GM18858 (cell line): ENCODE data around the gene LDLRAD4.

Experiments
- ATAC-seq: cut with Tn5 transposase; IDR thresholded peaks from one replicate; pipeline ENCODE4 v1.9.1; 2021; ENCODE audit not compliant: unreplicated experiment

Gene LDLRAD4

DNA sequence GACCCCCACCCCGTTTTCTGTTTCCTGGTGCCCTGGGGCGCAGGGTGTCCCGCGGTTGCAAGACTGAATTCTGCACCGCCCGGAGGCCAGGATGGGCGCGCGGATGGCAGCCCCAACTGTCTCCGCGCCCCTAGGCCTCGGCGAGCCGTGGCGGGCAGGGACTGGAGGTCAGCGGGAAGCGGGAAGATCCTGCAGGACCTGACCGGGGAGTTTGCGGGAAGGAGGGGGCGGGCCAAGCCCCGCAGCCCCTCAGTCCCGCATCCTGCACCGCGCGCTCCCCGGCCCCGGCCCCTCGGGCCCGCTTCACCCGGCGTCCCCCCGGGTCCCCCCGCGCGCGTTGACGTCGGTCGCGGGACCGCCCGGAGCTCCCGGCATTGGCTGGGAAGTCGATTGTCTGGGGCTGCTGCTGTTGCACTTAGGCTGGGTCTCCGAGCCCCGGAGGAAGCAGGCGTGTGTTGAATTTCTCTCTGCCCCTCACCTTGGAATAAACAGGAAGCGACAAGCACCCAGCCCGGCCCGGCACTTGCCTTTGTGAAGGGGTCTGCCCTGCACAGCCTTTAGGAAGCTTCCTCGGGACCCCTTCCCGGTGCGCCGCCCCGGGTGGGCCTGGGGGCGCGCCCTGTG lies at the start of gene LDLRAD4:
Gene LDLRAD4, plus strand, starts transcription at position 393 of the 624 bp plus-strand sequence.
- no peak for ATAC-seq

DNA sequence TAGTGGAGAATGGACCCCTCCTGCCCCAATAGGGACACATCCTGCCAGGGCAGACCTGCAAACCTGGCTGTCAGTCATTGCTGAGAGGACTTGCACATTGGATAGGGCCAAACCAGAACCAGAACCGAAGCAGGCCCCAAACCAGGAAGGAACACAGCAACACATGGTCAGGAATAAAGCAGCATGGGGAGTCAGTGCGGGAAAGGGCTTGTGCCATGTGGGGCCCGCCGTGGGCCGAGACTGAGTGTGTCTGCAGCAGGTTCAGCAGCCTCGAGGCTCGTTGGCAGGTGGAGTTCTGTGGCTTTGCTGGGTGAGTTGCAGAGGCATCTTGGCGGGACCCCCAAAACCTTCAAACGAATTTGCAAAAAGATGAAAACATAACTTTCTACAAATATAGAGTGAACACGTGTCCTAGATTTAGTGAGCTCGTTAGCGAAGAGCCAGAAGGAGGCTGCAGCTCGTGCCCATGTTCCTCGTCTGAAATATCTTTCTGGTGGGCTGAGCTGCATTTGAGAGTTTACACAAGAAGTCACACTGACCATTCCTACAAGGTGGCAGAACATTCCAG lies 44.9 kb upstream of the LDLRAD4 start:
- ATAC-seq: no peak

DNA sequence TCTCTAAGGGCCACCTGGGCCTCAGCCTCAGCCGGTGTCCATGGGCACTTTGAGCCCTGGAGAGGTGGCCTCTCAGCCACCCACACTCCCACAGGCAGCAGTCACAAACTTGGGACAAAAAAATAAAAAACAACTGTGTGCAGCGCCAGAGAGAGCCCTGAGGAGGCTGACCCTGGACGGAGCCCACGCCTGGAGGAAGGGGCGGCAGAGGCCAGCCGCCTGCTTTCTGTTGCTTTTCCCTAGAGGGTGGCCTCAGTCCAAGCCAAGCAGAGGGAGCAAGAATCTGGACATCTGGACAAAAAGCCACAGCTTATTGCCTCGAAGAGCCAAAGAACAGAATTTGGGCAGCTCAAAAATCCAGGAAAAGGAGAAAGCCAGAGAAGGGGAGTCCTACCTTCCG lies 43.3 kb upstream of the LDLRAD4 start:
- no peak for ATAC-seq

GRCh38 chr18:13175754-13176210 lies 42.8 kb upstream of the LDLRAD4 start:
- no peak for ATAC-seq

GRCh38 chr18:13176847-13177246 lies 41.7 kb upstream of the LDLRAD4 start:
- ATAC-seq: no peak

DNA sequence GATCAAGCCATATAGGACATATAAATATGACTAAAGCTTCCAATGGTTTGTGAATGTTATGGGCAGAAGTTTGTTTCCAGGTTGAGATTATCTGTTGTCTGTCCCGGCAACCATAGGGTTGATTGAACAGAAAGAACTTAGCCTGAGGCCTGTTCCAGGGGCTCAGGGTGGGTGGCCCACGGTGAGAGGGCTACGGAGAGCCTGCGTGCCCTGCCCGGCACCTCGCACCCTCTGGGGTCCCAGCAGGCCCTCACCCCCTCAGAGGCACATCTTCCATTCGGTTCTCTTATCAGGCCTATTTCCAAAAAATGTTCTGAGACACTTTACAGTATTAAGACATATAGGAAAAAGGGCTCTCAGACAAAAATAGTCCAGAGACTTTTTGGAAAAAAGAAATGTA lies 40.4 kb upstream of the LDLRAD4 start:
- ATAC-seq: no peak

DNA sequence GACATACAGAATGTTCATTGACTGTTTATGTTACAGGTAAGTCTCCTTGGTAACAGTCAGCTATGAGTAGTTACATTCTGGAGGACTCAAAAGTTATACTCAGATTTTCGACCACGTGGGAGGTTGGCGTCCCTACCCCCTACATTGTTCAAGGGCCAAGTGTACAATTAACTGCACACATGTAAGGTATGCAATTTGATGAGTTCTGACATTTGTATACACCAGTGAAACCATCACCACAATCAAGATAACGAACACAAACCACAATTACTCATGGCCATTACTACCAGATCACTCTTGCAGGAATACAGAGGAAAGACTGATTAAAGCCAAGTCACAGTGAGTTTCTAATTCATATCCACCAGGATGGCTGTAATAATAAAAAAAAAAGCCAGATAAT lies 39.6 kb upstream of the LDLRAD4 start:
- ATAC-seq: no peak

DNA sequence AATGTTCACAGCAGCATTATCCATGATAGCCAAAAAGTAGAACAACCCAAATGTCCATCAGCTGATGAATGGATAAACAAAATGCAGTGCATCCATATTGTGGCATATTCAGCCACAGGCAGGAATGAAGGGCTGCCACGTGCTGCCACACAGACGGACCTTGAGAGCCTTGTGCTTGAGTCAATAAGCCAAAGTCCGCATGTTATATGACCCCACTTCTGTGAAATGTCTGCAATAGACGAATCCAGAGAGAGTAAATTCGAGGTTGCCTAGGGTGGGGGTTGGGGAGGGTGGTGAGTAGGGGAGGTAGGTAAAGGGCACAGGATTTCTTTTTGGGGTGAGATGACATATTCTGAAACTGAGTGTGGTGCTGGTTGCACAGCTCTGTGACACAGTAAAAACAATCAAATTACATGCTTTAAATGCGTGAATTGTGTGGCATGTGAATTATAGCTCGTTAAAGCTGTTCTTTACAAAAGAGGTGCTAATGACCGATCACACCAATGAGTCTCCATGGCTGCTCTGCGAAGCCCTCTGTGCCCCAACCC lies 38.9 kb upstream of the LDLRAD4 start:
- no peak for ATAC-seq

DNA sequence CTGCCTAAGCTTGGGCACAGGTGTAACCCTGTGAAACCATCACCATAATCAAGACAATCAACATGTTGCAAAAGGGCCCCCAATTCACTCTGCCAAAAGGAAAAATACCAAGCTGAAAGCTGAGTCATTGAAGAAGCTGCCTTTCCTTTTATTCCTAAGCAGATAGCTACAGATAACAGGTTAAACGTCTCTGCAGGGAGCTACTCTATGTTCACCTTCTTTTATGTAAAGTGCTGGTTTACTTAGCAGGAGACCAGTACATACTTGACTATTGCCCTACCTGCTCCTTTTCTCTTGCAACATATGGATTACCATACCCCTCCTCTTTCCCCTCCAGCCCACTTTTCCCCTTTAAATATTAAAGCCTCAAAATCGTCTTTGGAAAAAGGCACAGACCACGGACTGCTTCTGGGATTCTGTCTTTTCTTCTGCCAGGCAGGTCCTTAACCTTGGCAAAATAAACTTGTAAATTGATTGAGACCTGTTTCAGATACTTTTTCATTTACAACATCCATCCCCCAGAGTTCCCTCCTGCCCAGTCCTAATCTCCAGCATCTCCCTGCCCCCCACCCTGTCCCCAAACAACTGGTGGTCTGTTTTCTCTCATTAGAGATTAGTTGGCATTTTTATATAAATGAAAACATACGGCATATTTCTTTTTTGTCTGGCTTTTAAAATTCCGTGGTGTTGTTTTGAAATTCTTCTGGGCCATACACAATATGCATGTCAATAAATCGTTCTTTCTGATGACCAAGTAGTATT lies 37.8 kb upstream of the LDLRAD4 start:
- no peak for ATAC-seq

DNA sequence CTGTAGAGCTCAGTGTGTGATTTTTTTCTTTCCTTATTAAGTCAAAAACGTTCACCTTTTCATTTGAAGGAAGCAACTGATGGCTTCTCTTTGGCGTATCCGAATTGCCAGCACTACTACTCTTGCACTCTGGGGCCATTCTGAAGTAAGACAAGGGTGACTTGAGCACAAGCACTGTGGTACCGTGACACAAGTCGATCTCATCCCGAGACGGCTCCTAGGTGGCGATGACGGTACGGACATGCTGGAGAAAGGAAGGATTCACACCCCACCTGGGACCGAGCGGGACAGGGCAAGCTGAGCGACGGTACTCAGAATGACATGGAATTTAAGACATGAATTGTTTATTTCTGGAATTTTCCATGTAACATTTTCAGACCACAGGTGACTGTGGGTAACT lies 36.8 kb upstream of the LDLRAD4 start:
- no peak for ATAC-seq

GRCh38 chr18:13183359-13183758 lies 35.2 kb upstream of the LDLRAD4 start:
- no peak for ATAC-seq

DNA sequence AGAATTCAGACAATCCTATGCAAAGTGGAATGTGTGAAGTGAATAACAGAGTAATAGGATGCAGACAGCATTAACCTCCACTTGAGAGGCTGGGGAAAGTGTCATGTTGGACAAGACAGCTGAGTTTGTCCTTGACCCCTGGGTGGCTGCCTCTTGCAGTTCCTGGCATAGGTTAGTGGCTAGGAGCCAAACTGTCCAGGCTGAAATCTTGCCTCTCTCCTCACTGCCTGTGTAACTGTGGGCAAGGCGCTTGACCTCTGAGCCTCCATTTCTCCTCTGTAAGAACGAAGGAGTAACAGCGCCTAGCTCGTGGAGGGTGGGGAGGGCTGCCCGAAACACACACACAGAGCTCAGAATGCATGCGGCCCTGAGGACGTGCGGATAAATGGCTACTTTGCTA lies 34.8 kb upstream of the LDLRAD4 start:
- ATAC-seq: no peak

DNA sequence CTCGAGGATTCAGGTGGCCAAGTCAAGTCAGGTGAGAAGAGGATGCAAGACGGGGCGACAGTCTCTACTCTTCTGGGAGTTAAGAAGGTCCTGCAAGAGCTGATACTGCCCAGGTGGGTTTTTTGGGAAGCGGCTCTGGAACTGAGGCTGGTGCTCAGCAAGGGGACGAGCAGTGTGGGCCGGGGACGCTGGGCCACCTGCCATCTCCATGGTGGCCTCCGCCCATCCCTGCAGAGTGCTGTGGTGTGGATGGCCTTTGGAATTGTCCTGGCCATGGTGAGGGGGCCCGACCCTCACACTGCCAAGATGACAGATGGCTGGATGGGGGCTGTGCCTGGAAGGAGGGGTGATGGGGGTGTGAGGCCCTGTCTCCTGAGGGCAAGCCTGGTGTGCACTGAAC lies 34.2 kb upstream of the LDLRAD4 start:
- ATAC-seq: no peak

DNA sequence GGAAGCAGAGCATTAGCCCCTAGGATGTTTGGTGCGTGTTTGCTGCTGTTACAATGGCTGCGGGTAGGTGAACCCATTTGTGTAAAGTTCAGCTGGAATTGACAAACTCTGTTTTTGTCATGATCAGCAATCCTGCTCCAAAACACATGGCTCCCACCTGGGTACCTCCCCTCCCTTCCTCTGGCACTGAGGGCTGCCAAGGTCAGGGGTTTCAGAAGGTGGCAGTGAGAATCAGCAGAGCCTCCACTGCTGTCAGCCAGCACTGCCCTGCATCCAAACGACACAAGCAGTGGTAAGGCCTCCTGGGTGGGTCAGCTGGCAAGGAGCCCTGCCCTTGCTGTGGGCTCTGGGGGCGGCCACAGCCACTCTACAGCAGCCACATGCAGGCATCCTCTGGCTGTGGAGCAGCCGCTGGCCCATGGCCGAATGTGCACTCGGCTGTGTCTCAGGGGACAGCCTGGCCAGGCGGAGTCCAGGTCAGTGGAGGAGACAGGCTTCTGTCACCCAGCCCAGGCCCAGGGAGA lies 32.8 kb upstream of the LDLRAD4 start:
- ATAC-seq: no peak

DNA sequence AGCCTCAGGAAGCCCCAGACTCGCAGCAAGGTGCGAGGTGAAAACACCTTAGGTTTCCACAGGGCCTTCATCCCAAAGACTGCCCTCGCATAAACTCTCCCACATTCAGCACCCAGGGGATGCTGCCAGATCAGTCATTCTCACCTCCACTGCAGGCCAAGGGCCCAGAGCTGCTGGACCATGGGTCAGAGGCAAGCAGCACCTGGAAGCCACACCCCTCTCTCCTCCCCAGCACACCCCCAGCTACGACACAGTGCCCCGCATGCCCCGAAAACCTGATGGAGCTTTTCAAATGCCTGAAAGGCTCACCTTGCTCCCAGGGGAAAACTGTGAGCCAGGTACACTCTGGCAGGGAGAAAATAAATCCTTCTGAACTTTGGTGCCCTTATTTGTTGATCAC lies 31.9 kb upstream of the LDLRAD4 start:
- no peak for ATAC-seq

DNA sequence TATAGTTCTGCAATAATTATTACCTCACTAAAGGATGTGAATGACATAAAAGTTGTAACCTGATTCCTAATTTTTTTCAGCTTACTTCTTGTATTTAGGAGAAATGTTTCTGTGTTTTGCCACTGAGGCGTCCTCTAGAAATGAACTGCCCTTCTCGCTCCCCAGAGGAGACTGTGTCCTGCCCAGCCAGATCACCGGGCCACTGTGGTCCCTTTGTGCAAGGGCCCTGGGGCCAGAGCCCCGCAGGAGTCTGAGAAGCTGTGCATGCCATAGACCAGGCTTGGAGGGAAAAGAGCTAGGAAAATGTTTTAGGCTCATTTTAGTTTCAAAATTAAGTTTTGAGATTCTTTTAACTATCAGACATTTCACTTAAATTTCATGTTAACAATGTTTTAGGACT lies 31.1 kb upstream of the LDLRAD4 start:
- ATAC-seq: no peak

GRCh38 chr18:13191031-13191430 lies 27.5 kb upstream of the LDLRAD4 start:
- ATAC-seq: no peak

DNA sequence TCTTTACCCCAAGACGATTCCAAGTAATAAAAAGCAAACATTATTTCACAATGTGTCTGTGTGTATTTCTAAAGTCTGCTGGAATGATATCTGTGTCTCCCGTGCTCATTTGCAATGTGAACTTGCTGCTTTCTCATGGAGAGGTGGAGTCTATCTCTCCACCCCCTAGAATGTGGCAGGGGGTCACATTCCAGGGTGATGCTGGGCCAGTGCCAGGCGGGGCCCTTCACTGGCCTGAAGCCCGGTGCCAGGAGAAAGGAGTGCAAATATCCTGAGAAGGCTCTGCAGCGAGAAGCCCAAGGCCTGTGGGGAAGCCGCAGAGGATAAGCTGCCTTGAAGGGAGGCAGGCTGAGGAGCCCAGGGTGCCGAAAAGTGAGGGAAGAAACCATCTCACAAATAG lies 26.8 kb upstream of the LDLRAD4 start:
- ATAC-seq: no peak

- ATAC-seq: no peak
Observed at GRCh38 chr18:13192970-13193369, 25.6 kb upstream of the LDLRAD4 start.

- ATAC-seq: no peak
Observed at GRCh38 chr18:13194239-13194638, 24.3 kb upstream of the LDLRAD4 start.

- ATAC-seq: no peak
Observed at GRCh38 chr18:13198701-13199100, 19.9 kb upstream of the LDLRAD4 start.

DNA sequence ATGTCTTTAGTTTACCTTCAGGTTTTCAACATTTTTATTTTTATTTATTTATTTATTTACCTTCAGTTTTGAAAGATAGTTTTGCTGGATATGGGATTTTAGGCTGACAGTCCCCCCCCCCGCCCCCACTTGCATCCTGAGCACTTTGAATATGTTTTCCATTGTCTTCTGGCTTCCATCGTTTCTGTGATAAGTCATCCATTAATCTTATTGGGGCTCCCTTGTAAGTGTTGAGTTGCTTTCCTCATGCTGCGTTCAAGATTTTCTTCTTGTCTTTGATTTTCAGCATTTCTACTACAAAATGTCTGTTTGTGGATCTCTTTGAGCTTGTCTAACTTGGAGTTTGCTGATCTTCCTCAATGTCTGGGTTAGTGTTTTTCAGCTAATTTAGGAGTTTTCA lies 19.4 kb upstream of the LDLRAD4 start:
- ATAC-seq: no peak
